Measurements from ENCODE around the gene APOL1.
A peak's percentile ranks its signal among the peaks of the same experiment; 100 is the strongest.
"Not testable (repeated sequence)": the region's sequence is repeated elsewhere in the genome, so short reads cannot be mapped to it uniquely, and the experiment has no call there.

The APOL1 gene

DNA sequence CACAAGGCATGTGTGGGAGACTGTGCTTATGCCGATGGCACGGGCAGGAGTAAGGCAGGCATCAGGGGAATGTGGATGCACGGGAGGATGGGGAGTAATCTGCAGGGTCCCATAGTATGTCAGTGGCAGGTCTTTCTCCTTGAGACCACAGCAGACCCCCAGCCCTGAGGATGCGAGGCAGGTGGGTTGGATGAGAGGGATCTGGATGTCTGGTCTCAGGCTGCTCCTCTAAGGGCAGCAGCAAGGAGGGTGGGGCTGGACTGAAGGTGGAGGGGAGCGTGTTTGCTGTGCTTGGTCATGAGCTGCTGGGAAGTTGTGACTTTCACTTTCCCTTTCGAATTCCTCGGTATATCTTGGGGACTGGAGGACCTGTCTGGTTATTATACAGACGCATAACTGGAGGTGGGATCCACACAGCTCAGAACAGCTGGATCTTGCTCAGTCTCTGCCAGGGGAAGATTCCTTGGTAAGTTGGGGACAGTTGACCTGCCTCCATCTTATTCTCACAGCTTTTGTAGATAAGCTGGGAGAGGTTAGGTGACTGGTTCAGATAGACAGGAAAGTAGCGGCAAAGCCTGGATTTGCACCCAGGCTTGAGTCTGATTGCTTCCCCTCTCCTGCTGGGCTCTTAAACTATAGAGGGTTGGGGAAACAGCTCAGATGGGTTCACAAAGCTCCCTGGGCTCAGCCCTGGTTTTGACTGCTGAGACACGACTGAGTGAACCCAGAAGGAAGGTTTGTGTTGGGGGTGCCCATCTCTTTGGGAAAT lies at the start of gene APOL1:
Gene APOL1 (plus strand): TSS at position 380 of the 769 bp plus-strand sequence. CDS start 1,823 bp downstream, outside the sequence.
- Histone ChIP-seq H3K79me2 (ENCODE audit: low read length) (peaks cover 41% of the 10 kb centered on the region), H3K4me3 (ENCODE audit: low read length) (peak within 1 kb of the TSS; percentile 68), H2AFZ (ENCODE audit: low read length) (peak within 1 kb of the TSS; percentile 60), H3K9me2 (replicated peaks; ENCODE audit: insufficient read depth, low read length) (no peaks in the 10 kb centered on the region), H3K27ac (ENCODE audit: low read length) (peak within 1 kb of the TSS; percentile 50; the same call in 1 of the 2 replicates), H3K4me2 (ENCODE audit: low read depth, low read length) (peak within 1 kb of the TSS; percentile 99), H3F3A (ENCODE audit: insufficient read depth, low read length) (peaks cover 8% of the 10 kb centered on the region), H3K4me1 (ENCODE audit: low read length) (peaks cover 26% of the 10 kb centered on the region), H3K27me3 (replicated peaks; ENCODE audit: insufficient read depth, low read length) (no peaks in the 10 kb centered on the region), H3K36me3 (replicated peaks; ENCODE audit: insufficient read depth, low read length) (no peaks in the 10 kb centered on the region), H3K9me3 (replicated peaks; ENCODE audit: insufficient read depth, low read length) (no peaks in the 10 kb centered on the region), H4K20me1 (ENCODE audit: insufficient read depth, low read length) (no peaks in the 10 kb centered on the region), H3K9ac (ENCODE audit: low read length) (peak within 1 kb of the TSS; percentile 67)
- DNase-seq: peak; percentile 89
- TF ChIP-seq EZH2phosphoT487 (IDR thresholded peaks at IDR 0.05; ENCODE audit: low read length) (no peak), EZH2 (optimal IDR thresholded peaks at IDR 0.05; ENCODE audit: low read depth, low read length) (no peak), CTCF (IDR thresholded peaks at IDR 0.05; ENCODE audit: low read length) (no peak)

DNA sequence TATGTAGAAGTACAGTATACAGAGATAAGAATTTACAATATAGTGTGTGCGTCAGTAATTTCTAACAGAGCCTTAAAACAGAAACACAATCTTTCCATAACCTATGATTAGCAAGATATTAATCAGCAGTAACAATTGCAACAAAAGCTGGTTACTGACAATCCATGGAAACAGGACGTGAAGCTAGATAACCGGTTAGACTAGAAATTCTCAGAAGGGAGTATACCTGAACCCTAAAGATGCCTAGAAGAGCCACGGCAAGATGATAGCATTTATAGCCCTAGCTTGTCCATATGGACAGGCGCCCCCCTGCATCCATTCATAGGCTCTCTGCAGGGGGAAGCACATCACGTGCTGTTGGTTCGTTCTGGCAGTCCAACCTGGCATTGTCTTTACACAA lies 49.5 kb upstream of the APOL1 start:
- not testable (repeated sequence) for H4K20me1 ChIP-seq (ENCODE audit: insufficient read depth, low read length); H3F3A ChIP-seq (ENCODE audit: insufficient read depth, low read length); DNase-seq; H3K27me3 ChIP-seq (replicated peaks; ENCODE audit: insufficient read depth, low read length); H3K9me3 ChIP-seq (replicated peaks; ENCODE audit: insufficient read depth, low read length); H2AFZ ChIP-seq (ENCODE audit: low read length); H3K4me2 ChIP-seq (ENCODE audit: low read depth, low read length); H3K27ac ChIP-seq (ENCODE audit: low read length); H3K9me2 ChIP-seq (replicated peaks; ENCODE audit: insufficient read depth, low read length); H3K4me3 ChIP-seq (ENCODE audit: low read length); H3K9ac ChIP-seq (ENCODE audit: low read length); H3K36me3 ChIP-seq (replicated peaks; ENCODE audit: insufficient read depth, low read length); H3K4me1 ChIP-seq (ENCODE audit: low read length); H3K79me2 ChIP-seq (ENCODE audit: low read length)

- H2AFZ ChIP-seq (ENCODE audit: low read length): 0 out of 2 replicates have a peak overlapping the region, but pooled peaks have one; percentile 17
- H3K4me3 ChIP-seq (ENCODE audit: low read length): no peak overlapping the region
- no peaks in the 10 kb centered on the region for H3K36me3 ChIP-seq (replicated peaks; ENCODE audit: insufficient read depth, low read length)
- H3K79me2 ChIP-seq (ENCODE audit: low read length): no peaks in the 10 kb centered on the region
- no peaks in the 10 kb centered on the region for H3K27me3 ChIP-seq (replicated peaks; ENCODE audit: insufficient read depth, low read length)
- H3K27ac ChIP-seq (ENCODE audit: low read length): no peak overlapping the region
- no peak for DNase-seq
- H3K9me2 ChIP-seq (replicated peaks; ENCODE audit: insufficient read depth, low read length): no peaks in the 10 kb centered on the region
- no peak overlapping the region for H3K9ac ChIP-seq (ENCODE audit: low read length)
- TF ChIP-seq CTCF (IDR thresholded peaks at IDR 0.05; ENCODE audit: low read length) (no peak), EZH2 (optimal IDR thresholded peaks at IDR 0.05; ENCODE audit: low read depth, low read length) (no peak), EZH2phosphoT487 (IDR thresholded peaks at IDR 0.05; ENCODE audit: low read length) (no peak)
- no peaks in the 10 kb centered on the region for H3K9me3 ChIP-seq (replicated peaks; ENCODE audit: insufficient read depth, low read length)
- 0 out of 2 replicates have a peak, but pooled peaks cover 3% of the 10 kb centered on the region for H3F3A ChIP-seq (ENCODE audit: insufficient read depth, low read length)
- no peaks in the 10 kb centered on the region for H4K20me1 ChIP-seq (ENCODE audit: insufficient read depth, low read length)
- no peaks in the 10 kb centered on the region for H3K4me1 ChIP-seq (ENCODE audit: low read length)
- peak overlapping the region; percentile 31 for H3K4me2 ChIP-seq (ENCODE audit: low read depth, low read length)
Measured at GRCh38 chr22:36204001-36204631, 48.8 kb upstream of the APOL1 start.

Measured in MM.1S (cell line).